Uterus (tissue), 2 donors: Measurements from ENCODE around the gene KIF11.

Source experiments
- POLR2A ChIP-seq, 2 donors: fragments of 450-650 bp; IDR thresholded peaks; one replicate each; pipeline ENCODE4 v1.6.1; 2016; ENCODE audit warnings: antibody characterized with exemption in 2 of 2, mild to moderate bottlenecking in 1 of 2, moderate library complexity in 1 of 2
- TF ChIP-seq, protein P1 (sequence below), 4 experiments: fragments of 200-600 bp in 2 of 4; fragments of 450-650 bp in 2 of 4; sonication (generic) in 2 of 4; IDR thresholded peaks; one replicate each; pipeline ENCODE4 v1.5.1; 2016 to 2019; ENCODE audit warnings: antibody characterized with exemption in 4 of 4, mild to moderate bottlenecking in 2 of 4, moderate library complexity in 1 of 4

DNA sequence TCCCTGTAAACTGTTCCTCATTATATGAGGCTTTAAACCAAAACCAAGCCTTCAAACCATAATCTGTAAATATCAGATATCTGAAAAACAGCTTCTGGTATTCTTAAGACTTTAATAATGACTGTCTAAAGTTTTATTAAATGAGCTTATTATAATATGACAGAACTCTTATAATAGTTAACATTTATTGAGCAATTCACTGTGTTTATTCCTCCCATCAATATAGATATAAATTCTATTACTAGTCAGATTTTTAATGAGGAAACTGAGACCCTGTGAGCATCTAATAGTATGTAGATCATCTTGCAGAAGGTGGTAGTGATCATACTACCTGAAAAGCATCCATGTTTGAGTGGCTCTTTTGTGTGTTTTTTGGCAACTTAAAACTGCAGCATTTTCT, 45.1 kb downstream of the KIF11 start:
- TF ChIP-seq POLR2A (IDR thresholded peaks at IDR 0.05) = no peak
- TF ChIP-seq, protein P1, sequence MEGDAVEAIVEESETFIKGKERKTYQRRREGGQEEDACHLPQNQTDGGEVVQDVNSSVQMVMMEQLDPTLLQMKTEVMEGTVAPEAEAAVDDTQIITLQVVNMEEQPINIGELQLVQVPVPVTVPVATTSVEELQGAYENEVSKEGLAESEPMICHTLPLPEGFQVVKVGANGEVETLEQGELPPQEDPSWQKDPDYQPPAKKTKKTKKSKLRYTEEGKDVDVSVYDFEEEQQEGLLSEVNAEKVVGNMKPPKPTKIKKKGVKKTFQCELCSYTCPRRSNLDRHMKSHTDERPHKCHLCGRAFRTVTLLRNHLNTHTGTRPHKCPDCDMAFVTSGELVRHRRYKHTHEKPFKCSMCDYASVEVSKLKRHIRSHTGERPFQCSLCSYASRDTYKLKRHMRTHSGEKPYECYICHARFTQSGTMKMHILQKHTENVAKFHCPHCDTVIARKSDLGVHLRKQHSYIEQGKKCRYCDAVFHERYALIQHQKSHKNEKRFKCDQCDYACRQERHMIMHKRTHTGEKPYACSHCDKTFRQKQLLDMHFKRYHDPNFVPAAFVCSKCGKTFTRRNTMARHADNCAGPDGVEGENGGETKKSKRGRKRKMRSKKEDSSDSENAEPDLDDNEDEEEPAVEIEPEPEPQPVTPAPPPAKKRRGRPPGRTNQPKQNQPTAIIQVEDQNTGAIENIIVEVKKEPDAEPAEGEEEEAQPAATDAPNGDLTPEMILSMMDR (IDR thresholded peaks at IDR 0.05) = no peak
